Karpas-422 (cell line): ENCODE data around the gene LRRC66. TPM values are rescaled to one million over a fixed set of nuclear protein-coding genes. Genes with fewer than 3 reads are reported as not detected.

Experiments used
- DNase-seq: peaks from one replicate; pipeline ENCODE4 v3.0.0-alpha.2; 2015
- H2AFZ ChIP-seq: fragments of 200-600 bp; sonication (generic); 2 replicates; pipeline ENCODE4 v1.6.1; 2014; ENCODE audit warnings: antibody characterized with exemption, low read length, mixed read lengths
- H3K27ac ChIP-seq: fragments of 200-600 bp; sonication (generic); 2 replicates; pipeline ENCODE4 v1.5.1; 2014; ENCODE audit warnings: mild to moderate bottlenecking, low read length, moderate library complexity
- H3K27me3 ChIP-seq: fragments of 200-600 bp; sonication (generic); 2 replicates; pipeline ENCODE4 v1.6.1; 2014; ENCODE audit warnings: low read length, mixed read lengths
- H3K36me3 ChIP-seq: fragments of 200-600 bp; sonication (generic); 2 replicates; pipeline ENCODE4 v1.6.1; 2014; ENCODE audit warnings: low read length, mixed read lengths; ENCODE audit not compliant: insufficient read depth
- H3K4me1 ChIP-seq: fragments of 200-600 bp; sonication (generic); 2 replicates; pipeline ENCODE4 v1.6.1; 2014; ENCODE audit warnings: mild to moderate bottlenecking, low read length, mixed read lengths
- H3K4me2 ChIP-seq: fragments of 200-600 bp; sonication (generic); 2 replicates; pipeline ENCODE4 v1.6.1; 2014; ENCODE audit warnings: low read length, low read depth, mild to moderate bottlenecking; ENCODE audit not compliant: poor library complexity, severe bottlenecking
- H3K4me3 ChIP-seq: fragments of 200-600 bp; sonication (generic); 2 replicates; pipeline ENCODE4 v1.5.1; 2014; ENCODE audit warnings: mild to moderate bottlenecking, antibody characterized with exemption, low read length, mixed read lengths
- H3K79me2 ChIP-seq: fragments of 200-600 bp; sonication (generic); 2 replicates; pipeline ENCODE4 v1.6.1; 2014; ENCODE audit warnings: mild to moderate bottlenecking, low read length, mixed read lengths
- H3K9ac ChIP-seq: fragments of 200-600 bp; sonication (generic); 2 replicates; pipeline ENCODE4 v1.6.0; 2014; ENCODE audit warnings: low read length
- H3K9me2 ChIP-seq: fragments of 200-600 bp; sonication (generic), shearing (Covaris generic); replicated peaks from 2 replicates; pipeline ENCODE4 v1.6.0; 2014; ENCODE audit warnings: mild to moderate bottlenecking, low read length, moderate library complexity; ENCODE audit not compliant: insufficient read depth
- H3K9me3 ChIP-seq: fragments of 300-700, 200-600 bp; sonication (generic); 2 replicates; pipeline ENCODE4 v1.6.1; 2014; ENCODE audit warnings: low read length, mixed read lengths
- H4K20me1 ChIP-seq: fragments of 200-600 bp; sonication (generic); 2 replicates; pipeline ENCODE4 v1.6.1; 2014; ENCODE audit warnings: mild to moderate bottlenecking, antibody characterized with exemption, low read length, low read depth; ENCODE audit not compliant: insufficient read depth
- total RNA-seq: library from RNA; depleted of rRNA; stranded (reverse); fragments of >200 nt; shearing (Covaris generic); gene quantifications from 2 replicates; pipeline ENCODE4 v1.2.3, GENCODE V29; 2014; ENCODE audit warnings: low replicate concordance

The LRRC66 gene
- total RNA-seq, 1 experiment from 2014 or later = 0.07 TPM

- H3K79me2 ChIP-seq = no peaks in the 10 kb centered on the region
- no peak overlapping the region for H3K9ac ChIP-seq
- no peak overlapping the region for H3K27ac ChIP-seq
- H3K4me1 ChIP-seq = no peaks in the 10 kb centered on the region
- H3K4me3 ChIP-seq = no peak overlapping the region
- no peaks in the 10 kb centered on the region for H3K9me3 ChIP-seq
- H2AFZ ChIP-seq = no peak overlapping the region
- peak; percentile 6 for DNase-seq
- H3K36me3 ChIP-seq = no peaks in the 10 kb centered on the region
- no peaks in the 10 kb centered on the region for H3K27me3 ChIP-seq
- H4K20me1 ChIP-seq = no peaks in the 10 kb centered on the region
- H3K9me2 ChIP-seq = no peaks in the 10 kb centered on the region
- no peak overlapping the region for H3K4me2 ChIP-seq
These were observed 14.4 kb downstream of the LRRC66 start for GRCh38 chr4:52005604-52006273.

GRCh38 chr4:52004414-52004813, 15.7 kb downstream of the LRRC66 start:
- H3K27me3 ChIP-seq = no peaks in the 10 kb centered on the region

DNA sequence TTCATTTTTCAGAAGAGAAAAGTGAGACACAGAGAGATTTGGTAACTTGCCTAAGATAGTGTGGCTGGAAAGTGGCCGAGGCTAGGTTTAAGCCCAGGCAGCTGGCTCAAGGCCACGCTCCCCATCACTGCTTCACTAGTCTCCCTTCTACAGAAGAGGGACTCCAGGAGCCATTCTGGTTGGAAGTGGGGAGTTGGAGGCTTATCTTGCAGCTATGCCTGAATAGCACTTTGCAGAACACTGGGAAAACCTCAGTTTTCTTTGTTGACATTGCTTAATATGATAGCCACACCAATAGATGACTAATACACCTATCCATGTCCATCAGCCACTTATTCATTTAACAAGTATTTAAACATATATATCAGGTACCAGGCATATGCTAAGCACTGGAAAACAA, 18.5 kb downstream of the LRRC66 start:
- H3K9ac ChIP-seq = no peak overlapping the region
- no peaks in the 10 kb centered on the region for H3K79me2 ChIP-seq
- no peaks in the 10 kb centered on the region for H3K27me3 ChIP-seq
- no peak overlapping the region for H3K4me3 ChIP-seq
- H3K27ac ChIP-seq = no peak overlapping the region
- H3K4me1 ChIP-seq = no peaks in the 10 kb centered on the region
- DNase-seq = no peak
- no peaks in the 10 kb centered on the region for H3K9me3 ChIP-seq
- H2AFZ ChIP-seq = no peak overlapping the region
- no peak overlapping the region for H3K4me2 ChIP-seq
- H3K9me2 ChIP-seq = no peaks in the 10 kb centered on the region
- H3K36me3 ChIP-seq = no peaks in the 10 kb centered on the region
- no peaks in the 10 kb centered on the region for H4K20me1 ChIP-seq

More at GRCh38 chr4:52004414-52004813, 15.7 kb downstream of the LRRC66 start:
- no peak overlapping the region for H2AFZ ChIP-seq
- no peaks in the 10 kb centered on the region for H3K9me3 ChIP-seq
- no peaks in the 10 kb centered on the region for H3K79me2 ChIP-seq
- no peaks in the 10 kb centered on the region for H4K20me1 ChIP-seq
- peak; percentile 2 for DNase-seq
- H3K4me3 ChIP-seq = no peak overlapping the region
- H3K4me2 ChIP-seq = no peak overlapping the region
- no peaks in the 10 kb centered on the region for H3K4me1 ChIP-seq
- no peaks in the 10 kb centered on the region for H3K9me2 ChIP-seq
- H3K27ac ChIP-seq = no peak overlapping the region
- H3K36me3 ChIP-seq = no peaks in the 10 kb centered on the region
- no peak overlapping the region for H3K9ac ChIP-seq

- Histone ChIP-seq H3K4me3 (no peak overlapping the region), H3K4me2 (no peak overlapping the region), H3K9ac (no peak overlapping the region), H3K79me2 (no peaks in the 10 kb centered on the region), H2AFZ (no peak overlapping the region), H3K4me1 (no peaks in the 10 kb centered on the region), H4K20me1 (no peaks in the 10 kb centered on the region), H3K36me3 (no peaks in the 10 kb centered on the region), H3K9me2 (no peaks in the 10 kb centered on the region), H3K27me3 (no peaks in the 10 kb centered on the region), H3K9me3 (no peaks in the 10 kb centered on the region), H3K27ac (no peak overlapping the region)
- DNase-seq = no peak
These were observed 20.9 kb downstream of the LRRC66 start for GRCh38 chr4:51999250-51999649.

GRCh38 chr4:51998837-51999236, 21.3 kb downstream of the LRRC66 start:
- Histone ChIP-seq H3K9me2 (no peaks in the 10 kb centered on the region), H3K36me3 (no peaks in the 10 kb centered on the region), H3K9me3 (no peaks in the 10 kb centered on the region), H4K20me1 (no peaks in the 10 kb centered on the region), H3K4me3 (no peak overlapping the region), H3K4me2 (no peak overlapping the region), H3K9ac (no peak overlapping the region), H3K27ac (no peak overlapping the region), H3K79me2 (no peaks in the 10 kb centered on the region), H3K27me3 (no peaks in the 10 kb centered on the region), H2AFZ (no peak overlapping the region), H3K4me1 (no peaks in the 10 kb centered on the region)
- DNase-seq = no peak

GRCh38 chr4:51997647-51998046, 22.5 kb downstream of the LRRC66 start:
- DNase-seq = no peak
- Histone ChIP-seq H3K9me3 (no peaks in the 10 kb centered on the region), H3K27ac (no peak overlapping the region), H3K9me2 (no peaks in the 10 kb centered on the region), H2AFZ (no peak overlapping the region), H3K4me3 (no peak overlapping the region), H3K27me3 (no peaks in the 10 kb centered on the region), H3K9ac (no peak overlapping the region), H3K36me3 (no peaks in the 10 kb centered on the region), H3K4me2 (no peak overlapping the region), H4K20me1 (no peaks in the 10 kb centered on the region), H3K79me2 (no peaks in the 10 kb centered on the region), H3K4me1 (no peaks in the 10 kb centered on the region)

DNA sequence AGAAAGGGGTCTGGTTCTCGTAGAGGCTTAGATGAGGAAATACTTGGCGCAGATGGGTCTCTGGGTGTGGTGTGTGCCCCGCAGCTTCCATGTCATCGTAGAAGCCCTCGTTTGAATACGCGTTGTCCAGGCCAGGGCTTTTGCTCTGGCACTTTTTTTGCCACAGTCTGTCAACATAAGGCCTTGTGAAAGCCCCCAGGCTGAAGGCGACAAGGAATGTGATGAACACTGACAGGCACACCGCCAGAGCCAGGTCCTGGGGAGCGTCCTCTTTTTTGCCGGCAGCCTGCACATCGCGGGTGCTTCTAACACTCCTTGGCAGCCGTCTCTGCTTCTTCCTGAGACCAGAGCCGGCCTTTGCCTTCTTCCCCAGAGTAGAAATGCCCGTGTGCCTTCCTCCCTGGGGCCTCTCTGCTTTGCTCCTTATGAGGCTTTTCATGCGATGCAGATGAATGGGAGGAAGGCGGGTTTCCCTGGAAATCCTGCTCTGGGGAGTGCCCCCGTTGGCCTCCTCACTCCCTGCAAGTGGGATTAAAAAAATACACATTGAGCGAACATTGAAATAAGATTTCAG, 24.4 kb downstream of the LRRC66 start:
- Histone ChIP-seq H2AFZ (no peak overlapping the region), H3K4me1 (no peaks in the 10 kb centered on the region), H4K20me1 (no peaks in the 10 kb centered on the region), H3K9me2 (no peaks in the 10 kb centered on the region), H3K9ac (no peak overlapping the region), H3K27ac (no peak overlapping the region), H3K4me3 (no peak overlapping the region), H3K4me2 (no peak overlapping the region), H3K36me3 (no peaks in the 10 kb centered on the region), H3K79me2 (no peaks in the 10 kb centered on the region), H3K9me3 (no peaks in the 10 kb centered on the region), H3K27me3 (no peaks in the 10 kb centered on the region)
- DNase-seq = no peak

DNA sequence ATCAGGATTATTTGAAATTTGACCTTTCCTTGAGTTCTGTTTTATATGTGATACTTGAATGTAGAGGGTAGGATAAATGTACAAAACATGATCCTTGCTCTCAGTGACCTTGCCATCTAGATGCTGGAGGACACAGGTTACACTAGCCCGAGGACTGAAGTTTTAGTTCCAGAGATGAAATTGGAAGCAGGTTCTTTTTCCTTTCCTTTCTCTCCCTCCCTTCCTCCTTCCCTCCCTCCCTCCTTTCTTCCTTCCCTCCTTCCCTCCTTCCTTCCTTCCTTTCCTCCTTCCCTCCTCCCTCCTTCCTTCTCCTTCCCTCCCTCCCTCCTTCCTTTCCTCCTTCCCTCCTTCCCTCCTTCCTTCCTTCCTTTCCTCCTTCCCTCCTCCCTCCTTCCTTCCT, 54.3 kb downstream of the LRRC66 start:
- no peaks in the 10 kb centered on the region for H4K20me1 ChIP-seq
- no peak overlapping the region for H3K4me3 ChIP-seq
- no peaks in the 10 kb centered on the region for H3K9me3 ChIP-seq
- H3K9me2 ChIP-seq = no peaks in the 10 kb centered on the region
- H3K9ac ChIP-seq = no peak overlapping the region
- DNase-seq = no peak
- H3K4me2 ChIP-seq = no peak overlapping the region
- no peaks in the 10 kb centered on the region for H3K79me2 ChIP-seq
- H3K4me1 ChIP-seq = no peaks in the 10 kb centered on the region
- H3K27me3 ChIP-seq = no peaks in the 10 kb centered on the region
- no peaks in the 10 kb centered on the region for H3K36me3 ChIP-seq
- H3K27ac ChIP-seq = no peak overlapping the region
- no peak overlapping the region for H2AFZ ChIP-seq
